Natural killer cell (primary cell): ENCODE measurements around the gene CBY2. TPM values are rescaled to one million over a fixed set of nuclear protein-coding genes. Genes with fewer than 3 reads are reported as not detected.

Source experiments
- ATAC-seq, 3 donors: fragments of 150-1000 bp in 2 of 3; fragments of 200-7000 bp in 1 of 3; cut with Tn5 transposase; 1 replicate in 1 of 3; 2 replicates in 2 of 3; pipeline ENCODE4 v1.10.0; 2021; ENCODE audit warnings: mild to moderate bottlenecking in 2 of 3, moderate library complexity in 2 of 3
- DNase-seq, 2 donors: peaks; one replicate each; pipeline versions ENCODE4 v3.0.0 to v3.0.0-alpha.2; 2013 to 2021; ENCODE audit warnings: mixed read lengths in 1 of 2
- H3K27ac ChIP-seq: one replicate; pipeline ENCODE4 v1.5.1; 2013; ENCODE audit warnings: mild to moderate bottlenecking, low read length
- H3K27me3 ChIP-seq: one replicate; pipeline ENCODE4 v1.6.1; 2013; ENCODE audit warnings: low read length; ENCODE audit not compliant: control insufficient read depth, insufficient read depth
- H3K36me3 ChIP-seq: one replicate; pipeline ENCODE4 v1.6.1; 2013; ENCODE audit warnings: low read length; ENCODE audit not compliant: control insufficient read depth, insufficient read depth
- H3K4me1 ChIP-seq: one replicate; pipeline ENCODE4 v1.6.1; 2013; ENCODE audit warnings: low read length; ENCODE audit not compliant: control insufficient read depth, insufficient read depth
- H3K4me3 ChIP-seq: one replicate; pipeline ENCODE4 v1.5.1; 2013; ENCODE audit warnings: low read length
- H3K9me3 ChIP-seq: one replicate; pipeline ENCODE4 v1.6.1; 2013; ENCODE audit warnings: low read length; ENCODE audit not compliant: control insufficient read depth, insufficient read depth
- H3K27ac Mint-ChIP-seq, 2 donors: one replicate each; pipeline ENCODE4 v1.8.0; 2022; ENCODE audit warnings: mild to moderate bottlenecking in 2 of 2, mixed read lengths in 2 of 2, moderate library complexity in 1 of 2
- H3K27me3 Mint-ChIP-seq, 2 donors: one replicate each; pipeline ENCODE4 v1.8.0; 2022; ENCODE audit warnings: low read depth in 2 of 2, mixed read lengths in 2 of 2
- H3K36me3 Mint-ChIP-seq: one replicate; pipeline ENCODE4 v1.8.0; 2022; ENCODE audit warnings: mixed read lengths
- H3K4me1 Mint-ChIP-seq, 2 donors: one replicate each; pipeline ENCODE4 v1.8.0; 2022; ENCODE audit warnings: mixed read lengths in 2 of 2
- H3K4me3 Mint-ChIP-seq: one replicate; pipeline ENCODE4 v1.8.0; 2022; ENCODE audit warnings: mild to moderate bottlenecking, moderate library complexity, mixed read lengths
- H3K9me3 Mint-ChIP-seq, 2 donors: one replicate each; pipeline ENCODE4 v1.8.0; 2022; ENCODE audit warnings: mixed read lengths in 2 of 2
- CTCF ChIP-seq: fragments of 200-600 bp; IDR thresholded peaks from one replicate; pipeline ENCODE4 v1.8.0; 2022; ENCODE audit warnings: antibody characterized with exemption
- WGBS: methylation state at CpG from one replicate; pipeline ENCODE4 v1.1.7; 2013; ENCODE audit warnings: missing lambda C conversion rate; ENCODE audit not compliant: insufficient coverage; 5-methylcytosine and 5-hydroxymethylcytosine counted together
- intact Hi-C: fragments of 100-400 bp; cut with micrococcal nuclease; formaldehyde crosslinking; loops from one replicate; pipeline ENCODE4 v1.14.2; 2022
- total RNA-seq, 4 donors: library from RNA; stranded (reverse); fragments of 120-200 nt in 1 of 4; gene quantifications; one replicate each; pipeline versions ENCODE4 v1.2.3 to v1.2.4, GENCODE V29; 2013 to 2022

The CBY2 gene
- total RNA-seq, 3 donors from 2014 or later (not counting 1 experiment from before 2014, with no cell fraction given): not detected

DNA sequence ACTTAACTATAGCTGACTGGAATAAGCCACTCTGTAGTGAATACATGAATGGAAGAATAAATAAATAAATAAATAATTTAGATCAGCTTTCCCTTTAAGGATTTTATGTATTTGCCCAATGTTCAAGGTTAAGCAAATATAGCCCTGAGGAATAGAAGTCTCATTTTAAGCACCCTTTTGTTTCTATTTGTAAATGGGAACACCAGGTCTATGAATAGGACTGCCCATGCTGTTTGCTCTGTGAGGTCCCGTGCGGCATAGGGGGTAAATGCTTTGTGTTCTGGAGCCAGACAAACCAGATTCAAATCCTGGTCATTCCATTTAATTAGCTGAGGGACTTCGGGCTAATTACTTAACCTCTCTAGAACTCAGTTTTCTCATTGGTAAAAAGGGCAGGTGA, 29.3 kb downstream of the CBY2 start:
- WGBS: 91% methylated on average over 2 of the region's 3 CpGs
- Histone ChIP-seq H3K9me3 (no peaks in the 10 kb centered on the region), H3K36me3 (no peaks in the 10 kb centered on the region), H3K4me1 (no peaks in the 10 kb centered on the region), H3K27ac (no peak overlapping the region), H3K27me3 (no peaks in the 10 kb centered on the region), H3K4me3 (no peak overlapping the region)
- Mint-ChIP-seq H3K4me3 (no peak overlapping the region), H3K9me3 (no peaks in the 10 kb centered on the region), H3K36me3 (no peaks in the 10 kb centered on the region), H3K27me3 (peaks cover 3 to 28% of the 10 kb centered on the region in 2 donors), H3K27ac (no peak overlapping the region), H3K4me1 (no peaks in the 10 kb centered on the region)
- no peak for TF ChIP-seq CTCF
- ATAC-seq (no peak), DNase-seq (no peak)
- intact Hi-C loops: no loop called here

GRCh38 chr13:45732916-45733315, 30.8 kb downstream of the CBY2 start:
- no peaks in the 10 kb centered on the region for H3K9me3 Mint-ChIP-seq

DNA sequence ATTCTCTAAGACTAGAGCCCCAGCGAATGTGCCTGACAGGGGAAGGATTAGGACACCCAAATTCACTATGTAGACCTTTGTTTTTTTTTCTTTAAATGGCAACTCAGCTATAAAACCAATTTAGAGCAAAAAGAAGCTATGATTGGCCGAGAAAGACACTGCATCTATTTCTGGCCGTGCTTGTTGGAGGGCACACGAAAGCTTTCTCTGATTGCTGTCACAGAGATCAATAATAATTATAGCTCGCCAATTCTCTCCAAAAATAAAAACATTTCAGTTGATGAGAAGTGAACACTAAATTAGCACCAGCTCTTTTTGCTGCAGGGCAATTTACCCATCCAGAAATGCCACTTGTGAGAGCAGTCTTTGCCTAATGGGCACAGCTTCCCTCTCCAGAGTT, 31.2 kb downstream of the CBY2 start:
- no peak for TF ChIP-seq CTCF
- no peaks in the 10 kb centered on the region for H3K4me1 ChIP-seq
- no peak overlapping the region for H3K4me3 Mint-ChIP-seq
- H3K4me3 ChIP-seq: no peak overlapping the region
- H3K27ac ChIP-seq: no peak overlapping the region
- H3K4me1 Mint-ChIP-seq: no peaks in the 10 kb centered on the region
- H3K36me3 Mint-ChIP-seq: no peaks in the 10 kb centered on the region
- DNase-seq (no peak), ATAC-seq (no peak)
- no peaks in the 10 kb centered on the region for H3K9me3 Mint-ChIP-seq
- peaks cover 0 to 21% of the 10 kb centered on the region in 2 donors for H3K27me3 Mint-ChIP-seq
- 91% methylated on average over 5 of the region's 5 CpGs for WGBS
- intact Hi-C loops: no loop called here
- H3K27ac Mint-ChIP-seq: no peak overlapping the region
- H3K27me3 ChIP-seq: no peaks in the 10 kb centered on the region
- no peaks in the 10 kb centered on the region for H3K36me3 ChIP-seq
- H3K9me3 ChIP-seq: no peaks in the 10 kb centered on the region

More at GRCh38 chr13:45732916-45733315, 30.8 kb downstream of the CBY2 start:
- 67% methylated on average over 5 of the region's 5 CpGs for WGBS
- no peak overlapping the region for H3K4me3 Mint-ChIP-seq
- H3K27ac Mint-ChIP-seq: no peak overlapping the region
- no peak for ATAC-seq
- no peaks in the 10 kb centered on the region for H3K4me1 Mint-ChIP-seq
- Histone ChIP-seq H3K4me1 (no peaks in the 10 kb centered on the region), H3K27me3 (no peaks in the 10 kb centered on the region), H3K9me3 (no peaks in the 10 kb centered on the region), H3K36me3 (no peaks in the 10 kb centered on the region), H3K4me3 (no peak overlapping the region), H3K27ac (no peak overlapping the region)
- DNase-seq: no peak
- H3K36me3 Mint-ChIP-seq: no peaks in the 10 kb centered on the region
- TF ChIP-seq CTCF: no peak
- intact Hi-C loops: no loop called here
- peaks cover under 1 to 23% of the 10 kb centered on the region in 2 donors for H3K27me3 Mint-ChIP-seq

DNA sequence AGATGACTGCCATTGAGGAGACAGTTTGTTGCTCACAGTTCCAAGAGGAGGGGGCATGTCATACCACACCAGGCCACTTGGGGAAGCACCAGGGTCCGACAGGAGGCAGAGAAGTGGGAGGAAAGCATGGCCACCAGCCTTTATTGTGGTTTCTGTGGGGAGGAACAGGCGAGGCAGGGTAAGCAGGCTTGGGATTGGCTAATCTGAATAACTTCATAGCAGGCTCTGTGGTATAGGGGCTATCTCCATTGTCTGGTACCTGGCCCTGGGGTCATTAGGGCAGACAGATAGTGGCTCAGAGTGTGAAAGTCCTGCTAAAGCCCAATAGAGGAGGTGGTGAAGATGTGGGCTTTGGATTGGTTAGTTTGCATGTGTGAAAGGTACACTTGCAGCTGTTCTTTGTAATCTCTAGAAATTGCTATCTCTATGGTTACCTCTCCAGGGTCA, 35.5 kb downstream of the CBY2 start:
- H3K9me3 ChIP-seq: no peaks in the 10 kb centered on the region
- ATAC-seq (no peak), DNase-seq (no peak)
- no peaks in the 10 kb centered on the region for H3K4me1 ChIP-seq
- no peaks in the 10 kb centered on the region for H3K36me3 Mint-ChIP-seq
- TF ChIP-seq CTCF: no peak
- H3K4me1 Mint-ChIP-seq: no peaks in the 10 kb centered on the region
- H3K27me3 ChIP-seq: no peaks in the 10 kb centered on the region
- H3K9me3 Mint-ChIP-seq: no peaks in the 10 kb centered on the region
- H3K4me3 Mint-ChIP-seq: no peak overlapping the region
- no peak overlapping the region for H3K27ac Mint-ChIP-seq
- no peak overlapping the region for H3K4me3 ChIP-seq
- WGBS: 4% methylated on average over 2 of the region's 2 CpGs
- H3K36me3 ChIP-seq: no peaks in the 10 kb centered on the region
- H3K27ac ChIP-seq: no peak overlapping the region
- intact Hi-C loops: no loop called here
- peaks cover 0 to 17% of the 10 kb centered on the region in 2 donors for H3K27me3 Mint-ChIP-seq
